ENCODE data around the gene NAV2.

GRCh38 chr11:20156876-20157613 lies 444.4 kb downstream of the NAV2 start:
- TF ChIP-seq CTCF (IDR thresholded peaks at IDR 0.05; ENCODE audit: low read length) = no peak
- no peak for TF ChIP-seq EZH2 (optimal IDR thresholded peaks at IDR 0.05; ENCODE audit: low read depth, low read length)
